Measurements from ENCODE around the gene ITFG2. TPM values are rescaled to one million over a fixed set of nuclear protein-coding genes. Genes with fewer than 3 reads are reported as not detected.

The ITFG2 gene
- total and polyA plus RNA-seq, 9 of the 15 experiments (the other 6 are each of a cell fraction or from before 2014, with no cell fraction given) = 15.0 to 22.8 (median 19.4) TPM

DNA sequence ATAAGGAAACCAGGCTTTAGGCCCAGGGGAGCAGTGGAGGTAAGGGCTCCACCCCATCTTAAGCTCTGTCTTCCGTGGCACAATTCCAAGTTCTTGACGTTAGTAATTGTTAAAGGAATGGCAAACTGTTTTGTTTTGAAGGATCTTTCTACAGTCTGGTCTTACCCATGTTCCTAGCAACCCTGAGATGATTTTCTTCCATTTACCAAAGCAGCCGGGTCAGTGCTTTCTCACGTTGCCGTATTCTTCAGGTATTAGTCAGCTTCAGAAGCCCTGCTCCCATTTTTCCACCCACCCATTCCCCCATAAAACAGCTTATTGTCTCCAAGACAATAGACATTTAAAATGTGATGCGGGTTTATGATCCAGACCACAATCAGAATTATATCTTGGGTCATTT is 12.1 kb downstream of the ITFG2 start:
- BruUV-seq (replicated peaks) = no TSS peak
- no peaks in the 10 kb centered on the region for H3K27me3 ChIP-seq (ENCODE audit: control insufficient read depth in 2 of 2, insufficient read depth in 2 of 2, low read length in 2 of 2)
- intact Hi-C loops (cut with micrococcal nuclease) (no loop called here), in situ Hi-C loops (cut with MboI) (no loop called here)
- H3K27ac ChIP-seq (ENCODE audit: extremely low read depth, low read depth, low read length) = no peak overlapping the region
- H3K36me3 ChIP-seq (ENCODE audit: control insufficient read depth, insufficient read depth, low read length) = peaks cover 69% of the 10 kb centered on the region; the same call in 1 of the 3 replicates
- no peak for TF ChIP-seq NR2F6 (CRISPR knock-in tag; IDR thresholded peaks at IDR 0.05)
- no peak for TF ChIP-seq PHB (CRISPR knock-in tag; IDR thresholded peaks at IDR 0.05)
- FAIRE-seq = no peak
- H2AFZ ChIP-seq (ENCODE audit: low read depth, low read length) = no peak overlapping the region
- no peak for ATAC-seq
- no peak overlapping the region for H3K4me2 ChIP-seq (ENCODE audit: insufficient read depth, low read length)
- no peak overlapping the region for H3K4me3 ChIP-seq
- no peak for DNase-seq (ENCODE audit: extremely low read depth in 1 of 4, low spot score in 3 of 4)
- H3K9me1 ChIP-seq (ENCODE audit: control insufficient read depth, insufficient read depth, low read length) = no peaks in the 10 kb centered on the region
- H3K9me3 ChIP-seq (replicated peaks; ENCODE audit: control insufficient read depth, insufficient read depth, low read depth, low read length) = no peaks in the 10 kb centered on the region
- no peak overlapping the region for H3K9ac ChIP-seq (ENCODE audit: insufficient read depth in 1 of 2, low read depth in 2 of 2, low read length in 2 of 2)
- CTCF ChIA-PET (ENCODE audit: low intra/inter-chr PET ratio) = no interaction called here
- no peaks in the 10 kb centered on the region for H4K20me1 ChIP-seq (replicated peaks; ENCODE audit: control insufficient read depth, insufficient read depth, low read length)
- POLR2A ChIA-PET = no interaction called here
- H3K4me1 ChIP-seq (replicated peaks in 1 of 2; ENCODE audit: control insufficient read depth in 2 of 2, insufficient read depth in 2 of 2, low read length in 2 of 2) = no peaks in the 10 kb centered on the region
- WGBS (ENCODE audit: insufficient coverage, low coverage, missing lambda C conversion rate) = 73% methylated on average over 6 of the region's 6 CpGs
- no peaks in the 10 kb centered on the region for H3K79me2 ChIP-seq (ENCODE audit: control insufficient read depth, insufficient read depth, low read length)

- no TSS peak for BruUV-seq (replicated peaks)
- TF ChIP-seq E2F5 (CRISPR knock-in tag; IDR thresholded peaks at IDR 0.05) = no peak
- TF ChIP-seq PCBP1 (IDR thresholded peaks at IDR 0.05; ENCODE audit: low read depth, low read length, poor library complexity, severe bottlenecking) = no peak
- TF ChIP-seq MNT (conservative IDR thresholded peaks at IDR 0.05) = no peak
- no peak for TF ChIP-seq ZFX (CRISPR knock-in tag; IDR thresholded peaks at IDR 0.05)
- TF ChIP-seq OTX1 (CRISPR knock-in tag; IDR thresholded peaks at IDR 0.05) = no peak
- TF ChIP-seq, protein P1, sequence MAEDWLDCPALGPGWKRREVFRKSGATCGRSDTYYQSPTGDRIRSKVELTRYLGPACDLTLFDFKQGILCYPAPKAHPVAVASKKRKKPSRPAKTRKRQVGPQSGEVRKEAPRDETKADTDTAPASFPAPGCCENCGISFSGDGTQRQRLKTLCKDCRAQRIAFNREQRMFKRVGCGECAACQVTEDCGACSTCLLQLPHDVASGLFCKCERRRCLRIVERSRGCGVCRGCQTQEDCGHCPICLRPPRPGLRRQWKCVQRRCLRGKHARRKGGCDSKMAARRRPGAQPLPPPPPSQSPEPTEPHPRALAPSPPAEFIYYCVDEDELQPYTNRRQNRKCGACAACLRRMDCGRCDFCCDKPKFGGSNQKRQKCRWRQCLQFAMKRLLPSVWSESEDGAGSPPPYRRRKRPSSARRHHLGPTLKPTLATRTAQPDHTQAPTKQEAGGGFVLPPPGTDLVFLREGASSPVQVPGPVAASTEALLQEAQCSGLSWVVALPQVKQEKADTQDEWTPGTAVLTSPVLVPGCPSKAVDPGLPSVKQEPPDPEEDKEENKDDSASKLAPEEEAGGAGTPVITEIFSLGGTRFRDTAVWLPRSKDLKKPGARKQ (CRISPR knock-in tag; IDR thresholded peaks at IDR 0.05) = no peak
- TF ChIP-seq SNRNP70 (optimal IDR thresholded peaks at IDR 0.05; ENCODE audit: low read depth, low read length) = no peak
- TF ChIP-seq MYNN (IDR thresholded peaks at IDR 0.05) = no peak
- no peak for TF ChIP-seq MYNN (CRISPR knock-in tag; IDR thresholded peaks at IDR 0.05)
- no peak for TF ChIP-seq TEAD1 (CRISPR knock-in tag; IDR thresholded peaks at IDR 0.05)
- no peak for TF ChIP-seq BMI1 (IDR thresholded peaks at IDR 0.05; ENCODE audit: low read length)
- TF ChIP-seq PTRF (tag; IDR thresholded peaks at IDR 0.05) = no peak
Observed at GRCh38 chr12:2825132-2825531, 12.7 kb downstream of the ITFG2 start.

More at GRCh38 chr12:2825132-2825531, 12.7 kb downstream of the ITFG2 start:
- ChIA-PET CTCF (ENCODE audit: low intra/inter-chr PET ratio) (no interaction called here), POLR2A (interaction anchor here (0.6 kb wide), 1 partner anchor 74 kb away, joined by 3 read pairs; no protein-coding TSS in a partner anchor)
- H3K9me1 ChIP-seq (ENCODE audit: control insufficient read depth, insufficient read depth, low read length) = no peaks in the 10 kb centered on the region
- in situ Hi-C loops (cut with MboI) = no loop called here
- H4K20me1 ChIP-seq (replicated peaks; ENCODE audit: control insufficient read depth, insufficient read depth, low read length) = no peaks in the 10 kb centered on the region
- H3K79me2 ChIP-seq (ENCODE audit: control insufficient read depth, insufficient read depth, low read length) = no peaks in the 10 kb centered on the region
- intact Hi-C loops (cut with micrococcal nuclease) = no loop called here
- no peak overlapping the region for H3K27ac ChIP-seq (ENCODE audit: extremely low read depth, low read depth, low read length)
- no peak for DNase-seq (ENCODE audit: extremely low read depth in 1 of 4, low spot score in 3 of 4)
- FAIRE-seq = no peak
- no peak overlapping the region for H3K4me2 ChIP-seq (ENCODE audit: insufficient read depth, low read length)
- H3K36me3 ChIP-seq (ENCODE audit: control insufficient read depth, insufficient read depth, low read length) = peaks cover 65% of the 10 kb centered on the region; the same call in 1 of the 3 replicates
- WGBS (ENCODE audit: insufficient coverage, low coverage, missing lambda C conversion rate) = 84% methylated on average over 4 of the region's 4 CpGs
- no peak overlapping the region for H3K9ac ChIP-seq (ENCODE audit: insufficient read depth in 1 of 2, low read depth in 2 of 2, low read length in 2 of 2)
- H3K27me3 ChIP-seq (ENCODE audit: control insufficient read depth in 2 of 2, insufficient read depth in 2 of 2, low read length in 2 of 2) = no peaks in the 10 kb centered on the region
- no peak for ATAC-seq
- H3K4me1 ChIP-seq (replicated peaks in 1 of 2; ENCODE audit: control insufficient read depth in 2 of 2, insufficient read depth in 2 of 2, low read length in 2 of 2) = no peaks in the 10 kb centered on the region
- no peaks in the 10 kb centered on the region for H3K9me3 ChIP-seq (replicated peaks; ENCODE audit: control insufficient read depth, insufficient read depth, low read depth, low read length)
- no peak overlapping the region for H2AFZ ChIP-seq (ENCODE audit: low read depth, low read length)
- no peak overlapping the region for H3K4me3 ChIP-seq

Measured in K562 (cell line).